MCF 10A (cell line): ENCODE measurements around the gene THRAP3. TPM values are rescaled to one million over a fixed set of nuclear protein-coding genes. Genes with fewer than 3 reads are reported as not detected.

ENCODE experiments used
- BruUV-seq: library from RNA; stranded (reverse); fragments of 400-500 nt; replicated peaks from 2 replicates; lab custom pipeline; 2021; lab: Mats Ljungman, UMichigan
- CTCF ChIA-PET: fragments of 300-600 bp; sonication (Branson Sonifier 250); formaldehyde crosslinking; extraction: SDS; loops from one replicate; lab custom pipeline; 2021; ENCODE audit warnings: antibody characterized with exemption, inconsistent platforms; lab: Yijun Ruan, JAX
- POLR2A ChIA-PET: fragments of 300-600, 350-650 bp; sonication (Branson Sonifier 250); formaldehyde crosslinking; extraction: SDS; loops from one replicate; lab custom pipeline; 2020; ENCODE audit warnings: antibody characterized with exemption, inconsistent platforms; lab: Yijun Ruan, JAX
- DNase-seq: peaks from one replicate; pipeline ENCODE4 v3.0.0-alpha.2; 2018; ENCODE audit not compliant: unreplicated experiment
- H3K27ac Mint-ChIP-seq: one replicate; pipeline ENCODE4 v1.8.0; 2022; ENCODE audit warnings: mild to moderate bottlenecking, low read depth, mixed read lengths; ENCODE audit not compliant: unreplicated experiment
- H3K27me3 Mint-ChIP-seq: one replicate; pipeline ENCODE4 v1.8.0; 2022; ENCODE audit warnings: mixed read lengths; ENCODE audit not compliant: insufficient read depth, unreplicated experiment
- H3K36me3 Mint-ChIP-seq: one replicate; pipeline ENCODE4 v1.8.0; 2022; ENCODE audit warnings: mild to moderate bottlenecking, moderate library complexity, mixed read lengths; ENCODE audit not compliant: insufficient read depth, unreplicated experiment
- H3K4me1 Mint-ChIP-seq: one replicate; pipeline ENCODE4 v1.8.0; 2022; ENCODE audit warnings: mixed read lengths; ENCODE audit not compliant: insufficient read depth, unreplicated experiment
- H3K4me3 Mint-ChIP-seq: one replicate; pipeline ENCODE4 v1.8.0; 2022; ENCODE audit warnings: mild to moderate bottlenecking, moderate library complexity, mixed read lengths; ENCODE audit not compliant: unreplicated experiment
- H3K9me3 Mint-ChIP-seq: one replicate; pipeline ENCODE4 v1.8.0; 2022; ENCODE audit warnings: mixed read lengths; ENCODE audit not compliant: unreplicated experiment
- intact Hi-C: fragments of 100-400 bp; cut with micrococcal nuclease; formaldehyde crosslinking; loops from 2 replicates; pipeline ENCODE4 v1.14.1; 2022
- total RNA-seq: library from RNA; stranded (reverse); gene quantifications from 2 replicates; pipeline ENCODE4 v1.2.3, GENCODE V29; 2022
- TF ChIP-seq, protein P1 (sequence below): fragments of 200-600 bp; IDR thresholded peaks from one replicate; pipeline ENCODE4 v1.8.0; 2022; ENCODE audit warnings: antibody characterized with exemption, mild to moderate bottlenecking; ENCODE audit not compliant: unreplicated experiment

The THRAP3 gene
- total RNA-seq, 1 experiment from 2014 or later = 92.2 TPM

DNA sequence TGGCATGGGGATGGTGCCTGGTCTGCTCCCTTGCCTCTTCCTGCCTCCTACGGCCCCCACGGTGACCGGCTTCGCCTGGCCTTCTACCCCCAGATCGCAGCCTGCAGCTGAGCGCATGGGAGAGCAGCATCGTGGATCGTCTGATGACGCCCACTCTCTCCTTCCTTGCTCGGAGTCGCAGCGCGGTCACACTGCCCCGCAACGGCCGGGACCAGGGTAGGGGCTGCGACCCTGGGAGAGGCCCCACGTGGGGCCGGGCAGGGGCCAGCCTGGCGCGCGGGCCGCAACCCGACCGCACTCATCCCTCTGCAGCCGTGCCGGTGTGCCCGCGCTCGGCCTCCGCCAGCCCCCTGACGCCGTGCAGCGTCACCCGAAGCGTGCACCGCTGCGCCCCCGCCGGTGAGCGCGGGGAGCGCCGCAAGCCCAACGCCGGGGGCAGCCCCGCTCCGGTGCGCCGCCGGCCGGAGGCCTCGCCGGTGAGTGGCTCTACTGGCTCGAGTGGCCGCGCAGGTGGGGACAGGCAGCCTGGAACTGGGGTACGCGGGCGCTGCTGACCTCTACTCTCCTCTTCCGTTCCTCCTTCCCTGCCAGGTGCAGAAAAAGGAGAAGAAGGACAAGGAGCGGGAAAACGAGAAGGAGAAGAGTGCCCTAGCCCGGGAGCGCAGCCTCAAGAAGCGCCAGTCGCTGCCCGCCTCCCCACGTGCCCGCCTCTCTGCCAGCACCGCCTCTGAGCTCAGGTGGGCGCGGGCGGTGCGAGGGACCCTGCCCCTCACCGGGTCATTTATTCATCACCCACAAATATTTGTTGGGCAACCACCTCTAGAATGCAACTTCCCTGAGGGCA is 47.9 kb upstream of the THRAP3 start:
- Mint-ChIP-seq H3K4me1 (peaks cover 10% of the 10 kb centered on the region), H3K9me3 (no peaks in the 10 kb centered on the region), H3K27ac (no peak overlapping the region), H3K4me3 (no peak overlapping the region), H3K36me3 (peaks cover 53% of the 10 kb centered on the region), H3K27me3 (no peaks in the 10 kb centered on the region)
- TF ChIP-seq, protein P1, sequence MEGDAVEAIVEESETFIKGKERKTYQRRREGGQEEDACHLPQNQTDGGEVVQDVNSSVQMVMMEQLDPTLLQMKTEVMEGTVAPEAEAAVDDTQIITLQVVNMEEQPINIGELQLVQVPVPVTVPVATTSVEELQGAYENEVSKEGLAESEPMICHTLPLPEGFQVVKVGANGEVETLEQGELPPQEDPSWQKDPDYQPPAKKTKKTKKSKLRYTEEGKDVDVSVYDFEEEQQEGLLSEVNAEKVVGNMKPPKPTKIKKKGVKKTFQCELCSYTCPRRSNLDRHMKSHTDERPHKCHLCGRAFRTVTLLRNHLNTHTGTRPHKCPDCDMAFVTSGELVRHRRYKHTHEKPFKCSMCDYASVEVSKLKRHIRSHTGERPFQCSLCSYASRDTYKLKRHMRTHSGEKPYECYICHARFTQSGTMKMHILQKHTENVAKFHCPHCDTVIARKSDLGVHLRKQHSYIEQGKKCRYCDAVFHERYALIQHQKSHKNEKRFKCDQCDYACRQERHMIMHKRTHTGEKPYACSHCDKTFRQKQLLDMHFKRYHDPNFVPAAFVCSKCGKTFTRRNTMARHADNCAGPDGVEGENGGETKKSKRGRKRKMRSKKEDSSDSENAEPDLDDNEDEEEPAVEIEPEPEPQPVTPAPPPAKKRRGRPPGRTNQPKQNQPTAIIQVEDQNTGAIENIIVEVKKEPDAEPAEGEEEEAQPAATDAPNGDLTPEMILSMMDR = no peak
- ChIA-PET CTCF (interaction anchor here (1.2 to 1.4 kb wide), 2 partner anchors 11 to 110 kb away, joined by 3 to 4 read pairs; no protein-coding TSS in a partner anchor), POLR2A (no interaction called here)
- BruUV-seq = no TSS peak
- intact Hi-C loops = no loop called here
- no peak for DNase-seq

DNA sequence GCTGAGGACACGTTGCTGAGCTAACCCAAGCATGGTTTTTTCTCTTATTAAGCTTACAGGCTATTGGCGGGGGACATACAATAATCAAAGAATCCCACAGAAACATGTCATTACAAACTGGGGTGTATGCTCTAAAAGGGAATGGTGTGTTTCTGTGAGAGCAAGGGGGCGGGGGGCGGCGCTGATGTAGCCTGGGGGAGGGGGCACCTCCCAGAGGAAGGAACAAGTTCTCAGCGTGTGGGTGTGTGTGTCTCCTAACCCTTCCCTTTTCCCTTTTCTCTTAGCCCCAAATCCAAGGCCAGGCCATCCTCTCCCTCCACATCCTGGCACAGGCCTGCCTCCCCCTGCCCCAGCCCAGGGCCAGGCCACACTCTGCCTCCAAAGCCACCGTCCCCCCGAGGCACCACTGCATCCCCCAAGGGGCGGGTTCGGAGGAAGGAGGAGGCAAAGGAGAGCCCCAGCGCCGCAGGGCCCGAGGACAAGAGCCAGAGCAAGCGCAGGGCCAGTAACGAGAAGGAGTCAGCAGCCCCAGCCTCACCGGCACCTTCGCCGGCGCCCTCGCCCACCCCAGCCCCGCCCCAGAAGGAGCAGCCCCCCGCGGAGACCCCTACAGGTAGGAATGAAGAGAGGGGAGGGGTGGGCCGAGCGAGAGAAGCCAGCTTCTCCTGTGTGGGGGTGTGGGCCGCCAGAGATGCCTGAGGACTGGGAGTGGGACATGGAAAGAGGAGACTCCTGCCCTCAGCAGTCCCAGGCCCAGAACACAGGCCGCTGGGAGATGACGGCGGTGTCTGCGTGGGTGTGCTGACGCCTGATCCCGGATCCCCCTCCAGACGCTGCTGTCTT is 46.4 kb upstream of the THRAP3 start:
- POLR2A ChIA-PET = no interaction called here
- no TSS peak for BruUV-seq
- H3K4me1 Mint-ChIP-seq = peaks cover 8% of the 10 kb centered on the region
- no peak for DNase-seq
- no peaks in the 10 kb centered on the region for H3K27me3 Mint-ChIP-seq
- CTCF ChIA-PET = interaction anchor here (0.6 to 1.1 kb wide), 2 partner anchors 10 to 63 kb away, joined by 3 to 5 read pairs; no protein-coding TSS in a partner anchor
- intact Hi-C loops = no loop called here
- no peak overlapping the region for H3K4me3 Mint-ChIP-seq
- TF ChIP-seq, protein P1 = no peak
- H3K27ac Mint-ChIP-seq = no peak overlapping the region
- H3K9me3 Mint-ChIP-seq = no peaks in the 10 kb centered on the region
- peaks cover 53% of the 10 kb centered on the region for H3K36me3 Mint-ChIP-seq

DNA sequence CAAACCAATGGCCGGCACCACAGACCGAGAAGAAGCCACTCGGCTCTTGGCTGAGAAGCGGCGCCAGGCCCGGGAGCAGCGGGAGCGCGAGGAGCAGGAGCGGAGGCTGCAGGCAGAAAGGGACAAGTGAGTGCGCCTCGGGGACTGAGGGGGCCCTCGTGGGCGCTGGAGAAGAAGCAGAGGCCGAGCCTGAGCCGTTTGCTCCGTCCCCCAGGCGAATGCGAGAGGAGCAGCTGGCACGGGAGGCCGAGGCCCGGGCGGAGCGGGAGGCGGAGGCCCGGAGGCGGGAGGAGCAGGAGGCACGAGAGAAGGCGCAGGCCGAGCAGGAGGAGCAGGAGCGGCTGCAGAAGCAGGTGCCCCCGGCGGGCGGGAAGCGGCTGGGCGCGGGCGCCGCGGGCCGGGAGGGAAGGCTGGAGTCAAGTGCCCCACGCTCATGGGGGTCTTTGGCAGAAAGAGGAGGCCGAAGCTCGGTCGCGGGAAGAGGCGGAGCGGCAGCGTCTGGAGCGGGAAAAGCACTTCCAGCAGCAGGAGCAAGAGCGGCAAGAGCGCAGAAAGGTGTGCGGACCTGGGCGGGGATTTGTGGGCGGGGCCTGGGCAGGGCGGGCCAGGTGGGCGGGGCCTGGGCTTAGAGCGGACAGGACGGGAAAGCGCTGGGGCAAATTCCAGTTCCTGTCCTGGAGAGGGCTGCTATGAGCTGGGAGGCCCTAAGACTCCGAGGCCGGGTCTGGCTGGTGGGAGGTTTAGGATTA is 45.6 kb upstream of the THRAP3 start:
- no peak for DNase-seq
- BruUV-seq = no TSS peak
- ChIA-PET POLR2A (no interaction called here), CTCF (no interaction called here)
- peaks cover 9% of the 10 kb centered on the region for H3K4me1 Mint-ChIP-seq
- H3K9me3 Mint-ChIP-seq = no peaks in the 10 kb centered on the region
- no peaks in the 10 kb centered on the region for H3K27me3 Mint-ChIP-seq
- no peak overlapping the region for H3K4me3 Mint-ChIP-seq
- intact Hi-C loops = no loop called here
- TF ChIP-seq, protein P1 = no peak
- H3K27ac Mint-ChIP-seq = no peak overlapping the region
- H3K36me3 Mint-ChIP-seq = peaks cover 53% of the 10 kb centered on the region
